Astrocyte (in vitro differentiated cells and primary cell): ENCODE results near the gene SPHK2.

ENCODE experiments used
- EZH2 ChIP-seq: IDR thresholded peaks from 2 replicates; pipeline ENCODE4 v1.6.1; 2012; ENCODE audit warnings: mild to moderate bottlenecking, low read length, inconsistent platforms; ENCODE audit not compliant: insufficient read depth
- TF ChIP-seq, protein P1 (sequence below): IDR thresholded peaks from 2 replicates; pipeline ENCODE4 v1.5.1; 2011; ENCODE audit warnings: low read depth, mild to moderate bottlenecking, inconsistent platforms, low read length, moderate library complexity; ENCODE audit not compliant: insufficient read depth

DNA sequence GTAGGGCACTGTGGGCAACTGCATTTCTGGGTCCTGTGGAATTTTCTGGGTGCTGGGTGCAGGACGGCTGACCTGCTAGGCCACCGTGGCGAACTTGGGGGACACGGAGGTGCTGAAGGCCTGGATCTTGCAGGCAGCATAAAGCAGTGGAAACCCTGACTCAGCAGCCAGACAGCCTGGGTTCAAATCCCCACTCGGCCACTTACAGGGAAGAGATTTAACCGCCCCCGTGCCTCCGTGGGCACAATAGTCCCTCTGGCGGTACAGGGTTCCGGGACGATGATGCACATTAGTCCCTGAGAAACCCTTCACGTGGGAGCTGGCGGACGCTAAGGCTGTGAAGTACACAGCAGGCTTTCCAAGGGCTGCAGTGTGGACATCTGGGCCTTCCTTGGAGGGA is 7.4 kb upstream of the SPHK2 start:
- TF ChIP-seq, protein P1, sequence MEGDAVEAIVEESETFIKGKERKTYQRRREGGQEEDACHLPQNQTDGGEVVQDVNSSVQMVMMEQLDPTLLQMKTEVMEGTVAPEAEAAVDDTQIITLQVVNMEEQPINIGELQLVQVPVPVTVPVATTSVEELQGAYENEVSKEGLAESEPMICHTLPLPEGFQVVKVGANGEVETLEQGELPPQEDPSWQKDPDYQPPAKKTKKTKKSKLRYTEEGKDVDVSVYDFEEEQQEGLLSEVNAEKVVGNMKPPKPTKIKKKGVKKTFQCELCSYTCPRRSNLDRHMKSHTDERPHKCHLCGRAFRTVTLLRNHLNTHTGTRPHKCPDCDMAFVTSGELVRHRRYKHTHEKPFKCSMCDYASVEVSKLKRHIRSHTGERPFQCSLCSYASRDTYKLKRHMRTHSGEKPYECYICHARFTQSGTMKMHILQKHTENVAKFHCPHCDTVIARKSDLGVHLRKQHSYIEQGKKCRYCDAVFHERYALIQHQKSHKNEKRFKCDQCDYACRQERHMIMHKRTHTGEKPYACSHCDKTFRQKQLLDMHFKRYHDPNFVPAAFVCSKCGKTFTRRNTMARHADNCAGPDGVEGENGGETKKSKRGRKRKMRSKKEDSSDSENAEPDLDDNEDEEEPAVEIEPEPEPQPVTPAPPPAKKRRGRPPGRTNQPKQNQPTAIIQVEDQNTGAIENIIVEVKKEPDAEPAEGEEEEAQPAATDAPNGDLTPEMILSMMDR = no peak
- no peak for TF ChIP-seq EZH2
